GM12878 (cell line): ENCODE measurements around the gene BICD1. TPM values are rescaled to one million over a fixed set of nuclear protein-coding genes. Genes with fewer than 3 reads are reported as not detected.

Experiments used
- ATAC-seq: fragments of 200-7000 bp; cut with Tn5 transposase; 3 replicates; pipeline ENCODE4 v1.9.1; 2020; ENCODE audit warnings: mild to moderate bottlenecking, moderate library complexity
- BruUV-seq: library from RNA; stranded (reverse); fragments of 400-500 nt; replicated peaks from 2 replicates; lab custom pipeline; 2021; lab: Mats Ljungman, UMichigan
- CTCF ChIA-PET: fragments of 300-600 bp; sonication (Branson Sonifier 250); formaldehyde crosslinking; extraction: SDS; loops from one replicate; lab custom pipeline; 2021; ENCODE audit warnings: inconsistent platforms; lab: Yijun Ruan, JAX
- POLR2A ChIA-PET: fragments of 350-600 bp; formaldehyde crosslinking; extraction: SDS; loops from one replicate; lab custom pipeline; 2021; ENCODE audit warnings: inconsistent platforms; lab: Charles Lee
- RAD21 ChIA-PET: fragments of 300-600 bp; sonication (Branson Sonifier 250); formaldehyde crosslinking; loops from one replicate; lab custom pipeline; 2023; ENCODE audit warnings: antibody characterized with exemption; ENCODE audit not compliant: unreplicated experiment; lab: Charles Lee
- SMC1A ChIA-PET: fragments of 300-600 bp; sonication (Branson Sonifier 250); formaldehyde crosslinking; loops from one replicate; lab custom pipeline; 2023; ENCODE audit not compliant: unreplicated experiment, uncharacterized antibody; lab: Charles Lee
- DNase-seq: peaks from one replicate; pipeline ENCODE4 v3.0.0-alpha.2; 2011; ENCODE audit warnings: low read depth, low spot score
- FAIRE-seq: peaks from 3 replicates; lab custom pipeline; 2011; peaks lifted over from hg19 to GRCh38; lab: Jason Lieb, UNC
- H2AFZ ChIP-seq: 2 replicates; pipeline ENCODE4 v1.6.0; 2011; ENCODE audit warnings: low read depth, low read length, control low read depth; ENCODE audit not compliant: control insufficient read depth
- H3K27ac ChIP-seq: 2 replicates; pipeline ENCODE4 v1.5.1; 2011; ENCODE audit warnings: control low read depth; ENCODE audit not compliant: control insufficient read depth, insufficient read depth
- H3K27me3 ChIP-seq, 2 experiments: replicated peaks in 1 of 2; 2 replicates each; pipeline versions ENCODE4 v1.6.0 to v1.6.1; 2011; ENCODE audit warnings: low read length in 1 of 2; ENCODE audit not compliant: control insufficient read depth in 2 of 2, insufficient read depth in 2 of 2
- H3K36me3 ChIP-seq, 2 experiments: 2 replicates each; pipeline ENCODE4 v1.5.1; 2011; ENCODE audit warnings: low read length in 1 of 2; ENCODE audit not compliant: control insufficient read depth in 2 of 2, insufficient read depth in 2 of 2
- H3K4me1 ChIP-seq: 2 replicates; pipeline ENCODE4 v1.6.1; 2011; ENCODE audit warnings: mild to moderate bottlenecking, low read length, moderate library complexity, mixed read lengths; ENCODE audit not compliant: control insufficient read depth, insufficient read depth
- H3K4me2 ChIP-seq: 2 replicates; pipeline ENCODE4 v1.6.0; 2011; ENCODE audit warnings: control low read depth; ENCODE audit not compliant: control insufficient read depth, insufficient read depth
- H3K4me3 ChIP-seq: fragments of 200-600 bp; sonication (generic); 2 replicates; pipeline ENCODE4 v1.5.1; 2016
- H3K79me2 ChIP-seq: 2 replicates; pipeline ENCODE4 v1.6.0; 2011; ENCODE audit warnings: low read length; ENCODE audit not compliant: control insufficient read depth, insufficient read depth
- H3K9ac ChIP-seq: 2 replicates; pipeline ENCODE4 v1.8.0; 2011; ENCODE audit warnings: low read length, control low read depth, mixed read lengths; ENCODE audit not compliant: control insufficient read depth, insufficient read depth
- H3K9me3 ChIP-seq: replicated peaks from 3 replicates; pipeline ENCODE4 v1.5.1; 2011; ENCODE audit warnings: mild to moderate bottlenecking, low read length; ENCODE audit not compliant: control insufficient read depth, insufficient read depth
- H4K20me1 ChIP-seq: 2 replicates; pipeline ENCODE4 v1.6.0; 2011; ENCODE audit not compliant: control insufficient read depth, insufficient read depth
- CBX5 ChIP-seq: sonication (generic); IDR thresholded peaks from 2 replicates; pipeline ENCODE4 v1.6.1; 2016; ENCODE audit warnings: low read depth, moderate library complexity, mild to moderate bottlenecking, inconsistent platforms
- CHD2 ChIP-seq: IDR thresholded peaks from 2 replicates; pipeline ENCODE4 v1.6.1; 2011; ENCODE audit warnings: low read depth, low read length, improper control_type of control experiment, borderline replicate concordance
- CREB1 ChIP-seq: IDR thresholded peaks from 2 replicates; pipeline ENCODE4 v1.6.1; 2012; ENCODE audit warnings: low read depth, mild to moderate bottlenecking, inconsistent platforms
- DPF2 ChIP-seq: fragments of 450-650 bp; IDR thresholded peaks from 2 replicates; pipeline ENCODE4 v1.6.1; 2017; ENCODE audit warnings: mild to moderate bottlenecking
- EP300 ChIP-seq, 2 experiments: fragments of 150-350 bp in 1 of 2; IDR thresholded peaks; 2 replicates each; pipeline ENCODE4 v1.6.1; 2011 to 2012; ENCODE audit warnings: low read depth in 2 of 2, low read length in 2 of 2, borderline replicate concordance in 1 of 2, improper control_type of control experiment in 1 of 2, inconsistent platforms in 1 of 2; ENCODE audit not compliant: control insufficient read depth in 1 of 2
- HDGF ChIP-seq: fragments of 450-650 bp; IDR thresholded peaks from 2 replicates; pipeline ENCODE4 v1.6.1; 2016; ENCODE audit warnings: antibody characterized with exemption
- MLLT1 ChIP-seq: fragments of 450-650 bp; IDR thresholded peaks from 2 replicates; pipeline ENCODE4 v1.6.1; 2016; ENCODE audit warnings: mild to moderate bottlenecking
- RBBP5 ChIP-seq: fragments of 200-600 bp; sonication (generic); conservative IDR thresholded peaks from 2 replicates; pipeline ENCODE4 v1.6.1; 2016
- SMAD1 ChIP-seq: fragments of 450-650 bp; IDR thresholded peaks from 2 replicates; pipeline ENCODE4 v1.6.1; 2018; ENCODE audit warnings: mild to moderate bottlenecking, low read depth; ENCODE audit not compliant: partially characterized antibody
- STAT1 ChIP-seq: fragments of 450-650 bp; conservative IDR thresholded peaks from 2 replicates; pipeline ENCODE4 v1.6.1; 2014; ENCODE audit warnings: antibody characterized with exemption, mild to moderate bottlenecking
- YY1 ChIP-seq: IDR thresholded peaks from 2 replicates; pipeline ENCODE4 v1.6.1; 2011; ENCODE audit warnings: low read depth, mild to moderate bottlenecking, low read length
- ZBTB4 ChIP-seq: fragments of 450-650 bp; formaldehyde crosslinking; IDR thresholded peaks from 2 replicates; pipeline ENCODE4 v1.4.0; 2022; ENCODE audit warnings: mild to moderate bottlenecking, moderate library complexity
- WGBS: methylation state at CpG from one replicate; pipeline ENCODE4 v1.1.6; 2016; ENCODE audit warnings: low lambda C conversion rate; ENCODE audit not compliant: insufficient replicate concordance, insufficient coverage; ENCODE audit errors: missing lambda C conversion rate; 5-methylcytosine and 5-hydroxymethylcytosine counted together
- in situ Hi-C: fragments of 300-500 bp; cut with MboI; formaldehyde crosslinking; loops from 9 replicates; pipeline ENCODE4 v1.14.3; 2018; ENCODE audit warnings: mixed read lengths
- intact Hi-C: fragments of 100-400 bp; cut with micrococcal nuclease; formaldehyde crosslinking; loops from one replicate; pipeline ENCODE4 v1.14.2; 2022; ENCODE audit not compliant: unreplicated experiment
- polyA plus RNA-seq, 11 experiments: library from polyadenylated mRNA; depleted of rRNA in 4 of 11; unstranded in 6 of 11; stranded (reverse) in 5 of 11; fragments of >200 nt; fragmentation: Nextera tagmentation in 4 of 11; fragmentation: Illumina TruSeq in 1 of 11; extraction: Ambion mirVana in 4 of 11; extraction: Trizol in 1 of 11; gene quantifications; 1 replicate in 1 of 11; 2 replicates in 10 of 11; pipeline versions ENCODE4 v1.2.1 to v1.2.3, GENCODE V29; 2011 to 2016; ENCODE audit warnings: inconsistent platforms in 2 of 11, missing spikeins in 2 of 11, low read depth in 1 of 11
- total RNA-seq, 4 experiments: library from RNA; depleted of rRNA in 3 of 4; stranded (reverse); fragments of >200 nt in 3 of 4; fragmentation: Illumina TruSeq in 1 of 4; extraction: Trizol in 1 of 4; gene quantifications; 2 replicates each; pipeline versions ENCODE4 v1.2.1 to v1.2.3, GENCODE V29; 2013 to 2021

BICD1 gene
- total and polyA plus RNA-seq, 10 of the 15 experiments (the other 5 are each of a cell fraction or from before 2014, with no cell fraction given): 4.7 to 32.5 (median 14.4) TPM

- peaks cover 0 to 4% of the 10 kb centered on the region in 2 experiments; a peak in 1 of 4 replicates for H3K36me3 ChIP-seq
- no peak for FAIRE-seq
- in situ Hi-C loops: no loop called here
These were observed 42.8 kb downstream of the BICD1 start for GRCh38 chr12:32149489-32149888.

GRCh38 chr12:32151086-32151485 is 44.4 kb downstream of the BICD1 start:
- peaks cover 2% of the 10 kb centered on the region; the same call in 1 of the 2 replicates for H3K79me2 ChIP-seq
- DNase-seq: no peak
- POLR2A ChIA-PET: no interaction called here
- SMC1A ChIA-PET: interaction anchor here (0.7 kb wide), 1 partner anchor 11 kb away, joined by 3 read pairs; no protein-coding TSS in a partner anchor
- H3K27me3 ChIP-seq: no peaks in the 10 kb centered on the region
- intact Hi-C loops: no loop called here
- H3K9me3 ChIP-seq: no peaks in the 10 kb centered on the region; the same call in 2 of the 3 replicates
- BruUV-seq: no TSS peak
- peaks cover 0 to 4% of the 10 kb centered on the region in 2 experiments; a peak in 1 of 4 replicates for H3K36me3 ChIP-seq
- H3K4me2 ChIP-seq: no peak overlapping the region
- RAD21 ChIA-PET: no interaction called here
- no peak overlapping the region for H2AFZ ChIP-seq
- no peak overlapping the region for H3K9ac ChIP-seq
- no peak overlapping the region for H3K27ac ChIP-seq
- in situ Hi-C loops: no loop called here
- H4K20me1 ChIP-seq: no peaks in the 10 kb centered on the region
- 100% methylated on average over 1 of the region's 1 CpG for WGBS
- ATAC-seq: no peak
- FAIRE-seq: no peak
- CTCF ChIA-PET: no interaction called here
- no peak overlapping the region for H3K4me3 ChIP-seq
- peaks cover 8% of the 10 kb centered on the region; the same call in 1 of the 2 replicates for H3K4me1 ChIP-seq
- no peak for TF ChIP-seq RBBP5
- no peak for TF ChIP-seq DPF2
- TF ChIP-seq ZBTB4 (CRISPR knock-in tag): no peak
- no peak for TF ChIP-seq CBX5
- no peak for TF ChIP-seq MLLT1
- no peak for TF ChIP-seq HDGF
- TF ChIP-seq STAT1: no peak

More at GRCh38 chr12:32149489-32149888, 42.8 kb downstream of the BICD1 start:
- Histone ChIP-seq H3K9me3 (no peaks in the 10 kb centered on the region; the same call in 2 of the 3 replicates), H3K4me3 (no peak overlapping the region), H2AFZ (no peak overlapping the region), H3K4me1 (peaks cover 15% of the 10 kb centered on the region; the same call in 1 of the 2 replicates), H3K4me2 (no peak overlapping the region), H3K9ac (no peak overlapping the region), H3K27ac (no peak overlapping the region), H3K27me3 (no peaks in the 10 kb centered on the region), H3K79me2 (peaks cover 2% of the 10 kb centered on the region; the same call in 1 of the 2 replicates), H4K20me1 (no peaks in the 10 kb centered on the region)
- DNase-seq (no peak), ATAC-seq (no peak)
- POLR2A ChIA-PET: no interaction called here
- CTCF ChIA-PET: no interaction called here
- SMC1A ChIA-PET: no interaction called here
- no peak for TF ChIP-seq YY1
- no peak for TF ChIP-seq SMAD1
- no peak for TF ChIP-seq CHD2
- TF ChIP-seq EP300 (IDR thresholded peaks at IDR 0.05; ENCODE audit: borderline replicate concordance in 1 of 2, control insufficient read depth in 1 of 2, low read depth in 2 of 2, low read length in 2 of 2): no peak
- no peak for TF ChIP-seq CREB1
- RAD21 ChIA-PET: no interaction called here
- BruUV-seq: no TSS peak
- intact Hi-C loops: no loop called here
